Neural cell (in vitro differentiated cells): ENCODE data around the gene TMEM151A. TPM values are rescaled to one million over a fixed set of nuclear protein-coding genes. Genes with fewer than 3 reads are reported as not detected.

ENCODE experiments used
- H2AFZ ChIP-seq: fragments of 200-600, 300-800 bp; sonication (generic), shearing (Covaris generic); 2 replicates; pipeline ENCODE4 v1.6.0; 2014; ENCODE audit warnings: low read depth, mild to moderate bottlenecking, antibody characterized with exemption, low read length, moderate library complexity
- H3F3A ChIP-seq: fragments of 200-600 bp; shearing (Covaris generic); 2 replicates; pipeline ENCODE4 v1.6.1; 2016; ENCODE audit warnings: mild to moderate bottlenecking, moderate library complexity, mixed read lengths, antibody characterized with exemption, low read length; ENCODE audit not compliant: insufficient read depth, poor library complexity, severe bottlenecking
- H3K27ac ChIP-seq: fragments of 200-600, 300-800 bp; sonication (generic), shearing (Covaris generic); 2 replicates; pipeline ENCODE4 v1.5.1; 2014; ENCODE audit warnings: mild to moderate bottlenecking, low read length, moderate library complexity
- H3K27me3 ChIP-seq: fragments of 300-800, 200-600 bp; sonication (generic), shearing (Covaris generic); 2 replicates; pipeline ENCODE4 v1.6.0; 2014; ENCODE audit warnings: mild to moderate bottlenecking, low read depth, low read length, moderate library complexity; ENCODE audit not compliant: insufficient read depth
- H3K36me3 ChIP-seq: fragments of 300-800, 200-600 bp; sonication (generic), shearing (Covaris generic); 2 replicates; pipeline ENCODE4 v1.5.1; 2014; ENCODE audit warnings: mild to moderate bottlenecking, antibody characterized with exemption, low read length, moderate library complexity; ENCODE audit not compliant: insufficient read depth
- H3K4me2 ChIP-seq: fragments of 300-800, 200-600 bp; sonication (generic), shearing (Covaris generic); 2 replicates; pipeline ENCODE4 v1.6.0; 2014; ENCODE audit warnings: mild to moderate bottlenecking, low read length
- H3K4me3 ChIP-seq: fragments of 300-800, 200-600 bp; sonication (generic), shearing (Covaris generic); 2 replicates; pipeline ENCODE4 v1.5.1; 2014; ENCODE audit warnings: mild to moderate bottlenecking, low read length, moderate library complexity
- H3K79me2 ChIP-seq: fragments of 200-600 bp; shearing (Covaris generic); replicated peaks from 2 replicates; pipeline ENCODE4 v1.6.0; 2014; ENCODE audit warnings: mild to moderate bottlenecking, low read length, moderate library complexity; ENCODE audit not compliant: insufficient read depth
- H3K9ac ChIP-seq: fragments of 300-800, 200-600 bp; sonication (generic), shearing (Covaris generic); 2 replicates; pipeline ENCODE4 v1.6.1; 2016; ENCODE audit warnings: mild to moderate bottlenecking, low read length, mixed read lengths
- H3K9me2 ChIP-seq: fragments of 200-600 bp; shearing (Covaris generic); 2 replicates; pipeline ENCODE4 v1.6.1; 2016; ENCODE audit warnings: mild to moderate bottlenecking, low read length, mixed read lengths; ENCODE audit not compliant: insufficient read depth
- H3K9me3 ChIP-seq: fragments of 200-600, 300-800 bp; sonication (generic), shearing (Covaris generic); 2 replicates; pipeline ENCODE4 v1.6.1; 2016; ENCODE audit warnings: mild to moderate bottlenecking, mixed run types, low read length, moderate library complexity, mixed read lengths
- H4K20me1 ChIP-seq: fragments of 200-600 bp; shearing (Covaris generic); 2 replicates; pipeline ENCODE4 v1.6.1; 2016; ENCODE audit warnings: mild to moderate bottlenecking, mixed run types; ENCODE audit not compliant: insufficient read depth
- CTCF ChIP-seq: fragments of 450-650 bp; IDR thresholded peaks from 2 replicates; pipeline ENCODE4 v1.5.1; 2014; ENCODE audit warnings: antibody characterized with exemption, mild to moderate bottlenecking, moderate library complexity; ENCODE audit not compliant: poor library complexity, severe bottlenecking
- EP300 ChIP-seq: fragments of 450-650 bp; conservative IDR thresholded peaks from 2 replicates; pipeline ENCODE4 v1.6.1; 2014; ENCODE audit warnings: antibody characterized with exemption, mild to moderate bottlenecking, moderate library complexity; ENCODE audit not compliant: poor library complexity, severe bottlenecking
- EZH2 ChIP-seq: fragments of 200-600, 300-800 bp; shearing (Covaris generic), sonication (generic); IDR thresholded peaks from 2 replicates; pipeline ENCODE4 v1.6.1; 2014; ENCODE audit warnings: antibody characterized with exemption, low read length, borderline replicate concordance, mild to moderate bottlenecking; ENCODE audit not compliant: insufficient read depth, poor library complexity, severe bottlenecking
- POLR2AphosphoS5 ChIP-seq: IDR thresholded peaks from 2 replicates; pipeline ENCODE4 v1.6.1; 2012
- RAD21 ChIP-seq: fragments of 450-650 bp; conservative IDR thresholded peaks from 2 replicates; pipeline ENCODE4 v1.6.1; 2014; ENCODE audit warnings: antibody characterized with exemption, mild to moderate bottlenecking, moderate library complexity
- SMC3 ChIP-seq: fragments of 450-650 bp; conservative IDR thresholded peaks from 2 replicates; pipeline ENCODE4 v1.6.1; 2014; ENCODE audit warnings: antibody characterized with exemption, mild to moderate bottlenecking, moderate library complexity; ENCODE audit not compliant: poor library complexity
- TAF1 ChIP-seq: IDR thresholded peaks from 2 replicates; pipeline ENCODE4 v1.6.1; 2012; ENCODE audit warnings: low read depth
- polyA plus RNA-seq: library from polyadenylated mRNA; depleted of rRNA; stranded (reverse); fragments of >200 nt; gene quantifications from 2 replicates; pipeline ENCODE4 v1.2.3, GENCODE V29; 2014

TMEM151A gene
- polyA plus RNA-seq, 1 donor from 2014 or later: 5.3 TPM

GRCh38 chr11:66325263-66325671 lies 33.6 kb downstream of the TMEM151A start:
- H3K4me2 ChIP-seq: no peak overlapping the region
- no peak overlapping the region for H3K4me3 ChIP-seq
- no peak for TF ChIP-seq RAD21
- no peak for TF ChIP-seq CTCF
- TF ChIP-seq SMC3: no peak
- no peak for TF ChIP-seq EZH2
- no peak for TF ChIP-seq EP300
- TF ChIP-seq TAF1: no peak

GRCh38 chr11:66326261-66327111 lies 34.8 kb downstream of the TMEM151A start:
- H3K4me3 ChIP-seq: no peak overlapping the region
- no peak overlapping the region for H2AFZ ChIP-seq
- H3K79me2 ChIP-seq: no peaks in the 10 kb centered on the region
- H3F3A ChIP-seq: no peaks in the 10 kb centered on the region
- H4K20me1 ChIP-seq: no peaks in the 10 kb centered on the region
- no peaks in the 10 kb centered on the region for H3K9me2 ChIP-seq
- TF ChIP-seq EZH2: no peak
- no peak for TF ChIP-seq SMC3
- TF ChIP-seq TAF1: no peak
- no peak for TF ChIP-seq EP300
- TF ChIP-seq RAD21: no peak
- TF ChIP-seq POLR2AphosphoS5: no peak
- no peak for TF ChIP-seq CTCF
- H3K9me3 ChIP-seq: no peaks in the 10 kb centered on the region
- no peaks in the 10 kb centered on the region for H3K27me3 ChIP-seq
- H3K36me3 ChIP-seq: no peaks in the 10 kb centered on the region
- no peak overlapping the region for H3K4me2 ChIP-seq
- H3K9ac ChIP-seq: no peak overlapping the region
- no peak overlapping the region for H3K27ac ChIP-seq

More at GRCh38 chr11:66325263-66325671, 33.6 kb downstream of the TMEM151A start:
- no peaks in the 10 kb centered on the region for H3K9me3 ChIP-seq
- no peaks in the 10 kb centered on the region for H4K20me1 ChIP-seq
- H2AFZ ChIP-seq: no peak overlapping the region
- H3F3A ChIP-seq: no peaks in the 10 kb centered on the region
- no peak overlapping the region for H3K27ac ChIP-seq
- no peaks in the 10 kb centered on the region for H3K36me3 ChIP-seq
- no peaks in the 10 kb centered on the region for H3K79me2 ChIP-seq
- H3K9me2 ChIP-seq: no peaks in the 10 kb centered on the region
- H3K27me3 ChIP-seq: no peaks in the 10 kb centered on the region
- no peak overlapping the region for H3K9ac ChIP-seq
